Measurements from ENCODE around the gene TIAL1.
A peak's percentile ranks its signal among the peaks of the same experiment; 100 is the strongest.
"Not testable (repeated sequence)": the region's sequence is repeated elsewhere in the genome, so short reads cannot be mapped to it uniquely, and the experiment has no call there.

Gene TIAL1

GRCh38 chr10:119611433-119611832 lies 14.7 kb upstream of the TIAL1 start:
- DNase-seq = no peak

- no peak for DNase-seq
Observed at GRCh38 chr10:119609516-119609915, 12.8 kb upstream of the TIAL1 start.

- DNase-seq = peak; percentile 33
Observed at GRCh38 chr10:119608316-119609155, 11.8 kb upstream of the TIAL1 start.

DNA sequence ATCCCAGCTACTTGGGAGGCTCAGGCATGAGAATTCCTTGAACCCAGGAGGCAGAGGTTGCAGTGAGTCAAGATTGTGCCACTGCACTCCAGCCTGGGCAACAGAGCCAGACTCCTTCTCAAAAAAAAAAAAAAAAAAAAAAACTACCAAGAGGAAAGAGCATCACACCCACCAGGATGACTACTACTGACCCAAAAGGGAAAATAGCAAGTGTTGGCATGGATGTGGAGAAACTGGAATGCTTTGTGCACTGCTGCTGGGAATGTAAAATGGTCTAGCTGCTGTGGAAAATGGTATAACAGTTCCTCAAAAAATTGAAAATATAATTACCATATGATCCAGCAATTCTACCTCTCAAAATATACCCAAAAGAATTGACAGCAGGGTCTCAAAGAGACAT lies 7.7 kb upstream of the TIAL1 start:
- DNase-seq = no peak

GRCh38 chr10:119602241-119603095 lies 5.7 kb upstream of the TIAL1 start:
- peak; percentile 40 for DNase-seq

GRCh38 chr10:119598397-119598796 lies 1.6 kb upstream of the TIAL1 start:
- no peak for DNase-seq

GRCh38 chr10:119597405-119598186 lies 832 bp upstream of the TIAL1 start:
- no peak for DNase-seq

GRCh38 chr10:119595676-119596515 lies 868 bp downstream of the TIAL1 start:
- DNase-seq = peak; percentile 52

DNA sequence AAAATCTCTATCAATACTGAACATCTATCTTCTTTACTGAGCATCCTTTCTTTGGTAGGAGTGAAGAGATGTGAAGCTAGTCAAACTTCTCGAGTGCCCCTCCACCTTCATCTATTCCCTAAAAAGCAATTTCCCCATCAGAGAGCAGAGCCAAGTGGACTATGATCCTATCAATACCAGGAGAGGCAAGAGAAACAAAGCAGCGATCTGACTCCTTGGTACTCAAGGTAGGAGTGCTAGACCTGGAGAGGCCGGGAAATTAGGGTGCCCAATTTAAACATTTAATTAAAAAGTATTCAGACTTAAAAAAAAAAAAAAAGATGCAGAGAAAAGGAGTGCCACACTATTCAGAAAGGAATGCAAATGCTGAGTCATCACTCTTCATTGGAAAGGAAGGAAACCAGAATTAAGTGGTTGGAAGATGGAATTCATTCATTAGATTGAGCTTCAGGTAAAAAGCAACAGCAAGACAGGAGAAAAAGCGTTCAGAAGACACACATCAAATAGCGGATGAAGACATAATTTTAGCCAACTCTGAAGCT lies 1.6 kb downstream of the TIAL1 start:
- DNase-seq = peak; percentile 7

GRCh38 chr10:119588071-119588470 lies 8.7 kb downstream of the TIAL1 start:
- no peak for DNase-seq

- no peak for DNase-seq
Observed at GRCh38 chr10:119578355-119578754, 18.4 kb downstream of the TIAL1 start.

DNA sequence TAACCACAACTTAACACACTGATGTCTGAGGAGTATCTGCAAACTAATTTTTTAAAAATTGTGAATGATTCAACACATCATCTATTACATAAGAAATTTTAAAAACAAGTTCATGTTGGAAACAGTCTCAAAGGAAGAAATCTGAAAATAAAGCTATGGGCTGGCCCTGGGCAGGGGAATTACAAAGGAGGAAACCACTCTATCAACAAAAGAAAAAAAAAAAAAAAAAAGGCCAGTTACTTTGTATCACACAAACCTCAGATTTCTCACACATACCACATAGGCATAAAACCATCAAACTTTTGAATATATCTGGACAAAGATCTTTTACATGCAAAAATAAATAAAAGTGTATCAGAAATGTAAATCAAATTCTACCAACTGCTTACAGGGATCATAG lies 20.8 kb downstream of the TIAL1 start:
- DNase-seq = peak; percentile 44

- DNase-seq = peak; percentile 69
Observed at GRCh38 chr10:119575506-119575905, 21.3 kb downstream of the TIAL1 start.

DNA sequence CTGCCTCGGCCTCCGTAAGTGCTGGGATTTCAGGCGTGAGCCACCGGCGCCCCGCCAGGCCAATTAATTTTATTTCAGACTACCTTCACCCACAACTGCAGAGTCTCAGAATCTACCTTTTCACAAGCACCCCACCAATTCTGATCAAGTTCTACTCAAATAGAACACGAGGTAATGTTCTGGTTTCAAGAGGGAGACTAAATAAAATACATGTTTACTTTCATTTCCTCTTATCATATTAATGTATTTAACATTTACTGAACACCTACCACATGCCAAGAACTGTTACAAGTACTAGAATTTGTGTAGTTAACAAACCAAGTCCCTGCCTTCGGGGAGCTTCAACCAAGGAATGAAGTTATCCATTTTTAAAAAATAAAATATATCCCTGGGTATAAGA lies 28.8 kb downstream of the TIAL1 start:
- DNase-seq = no peak

DNA sequence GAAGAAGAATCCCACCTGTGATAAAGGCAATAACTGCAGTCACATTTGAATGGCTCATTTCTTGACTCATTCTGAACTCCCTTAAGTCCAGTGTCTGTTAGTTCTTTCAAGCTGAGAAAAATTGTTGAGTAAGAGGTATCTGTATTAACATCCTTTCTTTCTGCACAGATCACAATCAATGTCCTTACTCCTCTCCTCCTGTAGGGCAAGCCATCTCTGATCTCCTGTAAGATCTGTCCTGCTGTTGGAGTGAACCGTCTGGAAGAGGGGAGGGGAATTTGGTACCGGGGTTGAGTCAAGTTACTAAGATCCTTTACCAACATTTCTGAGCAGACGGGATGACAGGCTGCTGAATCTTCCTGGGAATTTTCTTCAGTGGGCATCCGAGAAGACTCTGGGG lies 34.7 kb downstream of the TIAL1 start:
- no peak for DNase-seq

GRCh38 chr10:119559511-119559910 lies 37.3 kb downstream of the TIAL1 start:
- DNase-seq = not testable (repeated sequence)

DNA sequence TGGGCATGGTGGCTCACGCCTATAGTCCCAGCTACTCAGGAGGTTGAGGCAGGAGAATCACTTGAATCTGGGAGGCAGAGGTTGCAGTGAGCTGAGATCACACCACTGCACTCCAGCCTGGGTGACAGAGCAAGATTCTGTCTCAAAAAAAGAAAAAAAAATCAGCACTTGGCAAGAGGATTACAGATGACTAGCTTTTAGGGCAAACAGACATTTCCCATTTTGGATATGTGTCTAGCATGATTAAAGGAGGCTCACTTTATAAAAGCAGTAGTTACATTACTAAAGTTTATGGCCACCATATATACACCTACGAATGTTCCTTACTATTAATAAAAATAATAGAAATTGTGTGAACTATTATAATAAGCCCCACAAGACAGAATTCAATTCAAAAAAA lies 40.7 kb downstream of the TIAL1 start:
- DNase-seq = not testable (repeated sequence)

GRCh38 chr10:119555178-119555784 lies 41.5 kb downstream of the TIAL1 start:
- no peak for DNase-seq

GRCh38 chr10:119550827-119551226 lies 45.9 kb downstream of the TIAL1 start:
- no peak for DNase-seq

DNA sequence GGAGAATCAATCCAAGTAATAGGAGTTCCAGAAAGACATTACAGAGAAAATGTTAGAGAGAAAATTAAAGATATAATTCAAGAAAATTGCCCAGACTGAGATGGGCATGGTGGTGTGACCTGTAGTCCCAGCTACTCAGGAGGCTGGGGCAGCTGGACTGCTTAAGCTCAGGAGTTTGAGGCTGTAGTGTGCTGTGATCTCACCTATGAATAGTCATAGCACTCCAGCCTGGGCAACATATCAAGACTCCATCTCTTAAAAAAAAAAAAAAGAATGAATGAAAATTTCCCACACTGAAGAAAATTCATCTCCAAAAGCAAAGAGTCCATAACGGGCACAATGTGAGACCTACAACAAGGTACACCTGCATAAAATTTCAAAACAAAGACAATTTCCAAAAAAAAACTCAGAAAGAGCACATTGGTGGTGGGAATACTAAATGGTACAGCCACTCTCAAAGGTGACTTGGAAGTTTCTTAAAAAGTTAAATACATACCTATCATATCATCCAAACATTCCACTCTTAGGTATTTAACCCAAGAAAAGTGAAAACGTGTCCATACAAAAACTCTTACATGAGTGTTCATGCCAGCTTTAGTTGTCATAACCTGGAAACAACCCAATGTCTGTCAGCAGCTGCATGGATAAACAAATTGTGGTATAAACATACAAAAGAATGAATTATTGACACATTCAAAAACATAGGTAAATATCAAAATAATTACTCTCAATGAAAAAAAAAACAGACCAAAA lies 47.3 kb downstream of the TIAL1 start:
- no peak for DNase-seq

GRCh38 chr10:119546009-119546408 lies 50.8 kb downstream of the TIAL1 start:
- no peak for DNase-seq

Measured in CD4-positive, alpha-beta T cell treated with Interleukin-17A for 1 hour (primary cell).